Lower leg skin (tissue), 3 donors: ENCODE data around the gene STAP2.

Source experiments
- CTCF ChIP-seq, 3 donors: fragments of 450-650 bp; IDR thresholded peaks; one replicate each; pipeline ENCODE4 v1.5.1; 2016; ENCODE audit warnings: antibody characterized with exemption in 3 of 3, mild to moderate bottlenecking in 3 of 3, moderate library complexity in 2 of 3
- POLR2A ChIP-seq, 2 donors: fragments of 450-650 bp; IDR thresholded peaks; one replicate each; pipeline ENCODE4 v1.6.1; 2016 to 2017; ENCODE audit warnings: antibody characterized with exemption in 2 of 2, mild to moderate bottlenecking in 1 of 2, moderate library complexity in 1 of 2

DNA sequence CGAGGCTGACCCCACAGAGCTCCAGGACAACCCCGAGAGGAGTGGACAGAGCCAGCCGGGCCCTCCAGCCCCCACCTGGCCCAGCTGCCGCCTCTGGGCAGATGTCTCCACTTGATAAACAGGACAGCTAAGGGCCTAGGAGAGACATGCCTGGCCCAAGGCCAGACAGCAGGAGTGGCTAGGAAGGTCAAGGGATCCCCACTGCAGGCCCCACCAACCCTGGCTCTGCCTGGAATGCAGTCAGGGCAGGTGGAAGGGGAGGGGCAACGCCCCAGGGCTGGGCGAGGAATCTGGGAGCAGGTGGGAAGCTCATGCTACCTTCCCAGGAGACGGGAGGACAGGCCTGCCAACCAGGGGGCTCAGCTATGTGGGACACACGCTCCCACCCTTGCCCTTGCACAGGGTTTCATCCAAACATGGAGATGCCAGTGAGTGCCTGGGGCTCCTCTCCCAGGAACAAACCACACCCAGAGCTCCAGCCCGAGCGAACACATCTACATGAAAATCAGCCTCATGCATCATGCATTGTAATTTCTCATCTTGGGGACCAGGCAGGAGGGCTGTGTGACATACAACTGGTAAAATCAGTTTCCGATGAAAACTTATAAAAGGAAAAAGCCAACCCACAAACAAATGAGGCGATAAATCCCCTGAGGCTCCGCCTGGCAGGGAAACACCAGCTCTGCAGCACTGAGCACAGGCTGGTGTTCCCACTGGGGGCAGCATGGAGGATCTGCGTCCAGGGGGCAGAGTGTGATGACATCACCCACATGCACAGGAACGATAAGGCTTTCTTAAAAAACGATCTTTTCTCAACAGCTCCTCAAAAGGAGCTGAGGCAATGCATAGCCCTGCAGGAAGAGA lies 36.8 kb upstream of the STAP2 start:
- TF ChIP-seq POLR2A (IDR thresholded peaks at IDR 0.05) (no peak), CTCF (IDR thresholded peaks at IDR 0.05) (no peak)
